C1 segment of cervical spinal cord (tissue), 14 donors: ENCODE measurements around the gene MAT1A.
"Not testable (repeated sequence)": the region's sequence is repeated elsewhere in the genome, so short reads cannot be mapped to it uniquely, and the experiment has no call there.

Experiments
- DNase-seq, 14 donors: peaks; one replicate each; lab custom pipeline; 2025; lab: John Stamatoyannopoulos, UW

MAT1A gene

DNA sequence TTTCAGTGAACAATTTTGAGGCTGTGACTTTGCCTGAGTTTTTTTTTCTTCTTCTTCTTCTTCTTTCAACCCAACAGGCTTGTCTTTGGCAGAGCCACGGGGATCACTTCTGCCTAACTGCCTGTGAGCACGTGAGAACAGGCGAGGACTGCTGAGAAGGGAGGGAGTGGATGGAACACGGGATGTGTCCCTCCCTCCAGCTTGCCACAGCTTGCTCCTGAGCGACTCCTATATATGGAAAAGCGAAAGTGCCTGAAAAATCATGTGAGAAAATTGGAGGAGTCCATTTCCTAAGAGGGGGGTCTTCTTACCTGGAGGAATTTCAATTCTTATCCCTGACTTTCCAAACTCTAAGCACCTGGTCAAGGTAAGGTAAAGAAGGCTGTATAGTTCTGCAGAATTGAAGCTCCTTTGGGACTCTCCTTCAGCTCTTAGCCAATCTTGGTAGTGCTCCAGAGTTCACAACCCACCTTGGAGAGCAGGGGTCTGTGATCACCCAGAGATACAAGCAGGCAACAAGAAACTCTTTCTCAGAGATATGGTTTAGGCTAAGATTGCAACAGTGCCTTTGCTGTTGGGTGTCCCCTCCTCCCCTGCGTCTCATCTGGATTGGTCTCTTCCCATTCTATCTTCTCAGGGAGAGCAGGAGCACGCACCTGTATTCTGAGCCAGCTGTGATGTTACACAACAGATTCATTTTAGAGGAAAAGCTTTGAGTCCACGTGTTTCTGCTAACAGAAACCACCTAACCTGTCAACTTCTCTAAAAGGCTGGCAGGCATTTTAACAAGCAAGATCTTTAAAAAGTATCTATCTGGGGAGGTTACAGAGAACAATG is at the start of gene MAT1A:
TSS of gene MAT1A (minus strand) at position 208 of the 837 bp plus-strand sequence. CDS start 235 bp downstream, outside the sequence.
- DNase-seq, result no peak

DNA sequence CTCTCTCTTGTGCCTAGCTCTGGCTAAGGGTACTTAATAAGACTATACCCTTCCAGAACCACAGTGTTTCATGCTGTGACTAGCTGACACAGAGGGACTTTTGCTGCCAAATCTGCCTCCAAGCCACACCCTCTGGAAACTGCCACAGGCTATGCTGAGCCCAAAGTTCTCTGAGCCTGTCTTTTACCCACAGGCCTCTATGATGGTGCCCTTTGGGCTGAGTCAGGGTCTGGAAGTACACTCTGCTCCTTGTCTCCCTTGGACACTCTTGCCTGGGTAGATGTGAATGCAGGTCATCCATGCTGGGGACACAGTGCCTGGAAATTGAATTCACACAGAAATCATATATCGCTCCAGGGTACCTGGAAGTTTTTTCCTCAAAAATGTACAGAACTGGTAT is 44.5 kb upstream of the MAT1A start:
- DNase-seq, result no peak

DNA sequence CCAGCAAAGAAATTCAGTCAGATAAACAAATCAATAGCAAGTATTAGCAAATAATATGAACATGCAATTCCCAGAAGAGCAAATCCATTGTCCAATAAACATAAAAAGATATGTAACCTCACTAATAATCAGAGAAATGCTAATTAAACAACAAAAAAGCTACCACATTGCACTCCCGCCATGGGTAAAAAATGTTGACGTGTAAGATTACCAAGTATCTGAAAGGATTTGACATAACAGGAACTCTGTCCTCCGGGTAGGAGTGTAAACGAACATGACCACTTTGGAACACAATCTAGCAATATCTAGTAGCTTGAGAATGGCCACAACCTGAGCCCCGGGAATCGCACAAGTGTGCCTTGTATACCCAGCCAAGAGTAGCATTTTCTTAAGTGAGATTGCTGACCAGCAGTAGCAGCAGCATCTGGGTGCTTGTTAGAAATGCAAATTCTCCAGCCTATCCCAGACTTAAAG is 35.5 kb upstream of the MAT1A start:
- DNase-seq, result no peak

DNA sequence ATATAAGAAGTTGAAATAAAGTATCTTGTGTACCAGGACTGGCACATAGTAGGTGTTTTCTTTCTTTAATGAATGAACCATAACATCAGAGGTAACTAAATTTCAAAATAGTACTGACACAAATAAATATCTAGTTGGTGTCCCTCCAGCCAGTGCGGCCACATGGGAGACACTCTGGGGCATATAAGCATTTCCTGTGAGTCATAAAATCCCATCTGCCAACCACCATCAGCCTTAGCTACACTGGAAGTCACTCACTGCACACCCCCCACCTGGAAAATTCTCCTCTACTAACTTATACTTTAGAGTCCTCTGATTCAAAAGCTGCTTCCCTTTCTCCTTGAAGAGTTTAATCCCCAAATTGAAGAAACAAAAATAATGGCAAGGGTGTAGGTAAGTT is 34.6 kb upstream of the MAT1A start:
- no peak for DNase-seq

DNA sequence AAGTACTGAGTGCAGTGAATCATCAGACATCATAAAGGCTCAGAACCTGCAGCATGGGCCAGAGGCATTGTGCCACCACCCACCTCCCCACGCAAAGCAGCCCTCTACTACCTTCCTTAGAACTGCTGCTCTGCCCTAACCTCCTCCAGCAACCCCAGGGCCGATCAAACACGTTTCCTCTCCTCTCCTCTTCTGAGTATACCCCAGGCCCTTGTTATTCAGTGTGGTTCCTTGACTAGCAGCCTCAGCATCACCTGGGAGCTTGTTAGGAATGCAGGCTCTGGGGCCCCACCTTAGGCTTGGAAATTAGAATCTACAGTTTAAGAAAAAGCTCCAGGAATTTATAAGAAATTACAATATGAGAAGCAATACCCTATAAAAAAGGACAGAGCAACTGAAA is 33.9 kb upstream of the MAT1A start:
- DNase-seq, result no peak

DNA sequence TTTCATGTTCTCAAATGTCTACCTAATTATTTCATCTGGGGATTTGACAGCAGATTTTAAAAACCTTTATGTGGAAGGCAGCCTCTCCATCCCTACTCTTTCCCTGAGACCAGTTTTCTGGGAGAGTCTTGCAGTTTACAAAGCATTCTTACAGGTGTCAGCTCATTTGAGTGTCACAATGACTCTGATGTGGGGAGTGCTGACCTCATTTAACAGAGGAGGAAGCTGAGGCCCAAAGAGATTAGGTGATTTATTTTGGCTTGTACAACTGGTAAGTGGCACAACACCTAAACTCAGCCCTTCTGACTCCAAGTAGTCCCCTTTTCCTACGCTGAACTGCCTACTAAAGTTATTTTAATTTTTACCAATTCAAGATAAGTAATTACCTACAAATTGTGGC is 33.3 kb upstream of the MAT1A start:
- DNase-seq, result no peak

DNA sequence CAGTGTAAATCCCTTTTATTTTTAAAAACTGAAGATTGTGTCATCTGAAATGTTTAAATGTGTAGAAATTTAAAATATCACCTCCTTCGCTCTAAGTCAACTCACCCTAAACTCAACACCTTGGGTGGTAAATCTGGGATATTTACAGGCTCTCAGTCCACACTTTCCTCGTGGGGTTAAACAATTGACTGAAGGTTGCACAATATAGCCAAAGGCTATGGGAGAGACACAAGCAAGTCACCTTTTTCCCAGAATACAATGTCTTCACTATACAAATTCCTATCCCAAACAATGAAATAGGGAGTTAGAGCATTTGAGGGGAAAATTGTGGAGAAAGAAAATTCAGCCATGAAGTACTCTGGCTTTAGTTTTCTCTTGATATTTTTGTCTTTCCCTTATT is 32.7 kb upstream of the MAT1A start:
- DNase-seq, result no peak

DNA sequence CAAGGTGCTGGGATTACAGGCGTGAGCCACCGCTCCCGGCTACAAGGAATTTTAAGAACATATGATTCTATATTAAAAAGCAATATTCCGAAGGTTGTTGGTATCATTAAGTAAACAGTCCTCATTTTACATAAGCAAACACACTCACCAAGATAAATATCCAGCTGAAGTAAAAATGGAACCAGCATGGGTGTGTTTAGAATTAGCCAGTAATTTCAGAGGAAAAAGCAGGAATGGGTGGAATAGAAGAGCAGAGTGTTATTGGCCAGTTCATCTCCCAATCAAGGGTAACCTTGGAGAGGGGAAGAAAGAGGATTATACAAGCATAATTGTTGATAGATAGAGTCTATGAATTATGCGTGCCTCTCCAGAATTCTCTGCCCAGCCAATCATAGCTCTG is 31.7 kb upstream of the MAT1A start:
- no peak for DNase-seq

DNA sequence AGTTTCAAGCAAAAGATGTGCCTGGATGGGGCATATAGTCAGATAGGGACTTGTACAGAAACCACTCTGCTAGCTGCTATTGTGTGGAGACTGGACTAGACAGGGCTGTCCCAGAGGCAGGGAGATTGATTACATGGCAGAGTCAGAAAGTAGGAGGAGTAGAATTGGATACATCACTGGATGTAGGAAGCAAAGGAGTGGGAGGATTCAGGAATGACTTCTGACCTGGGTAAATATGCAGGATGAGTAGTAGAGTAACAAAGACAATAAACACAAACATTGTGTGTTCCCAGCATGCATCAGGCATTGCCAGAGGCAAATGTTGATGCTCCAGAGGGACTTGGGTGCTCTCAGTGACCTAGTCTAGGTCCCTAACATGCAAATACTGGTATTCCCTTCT is 30.9 kb upstream of the MAT1A start:
- DNase-seq, result no peak

DNA sequence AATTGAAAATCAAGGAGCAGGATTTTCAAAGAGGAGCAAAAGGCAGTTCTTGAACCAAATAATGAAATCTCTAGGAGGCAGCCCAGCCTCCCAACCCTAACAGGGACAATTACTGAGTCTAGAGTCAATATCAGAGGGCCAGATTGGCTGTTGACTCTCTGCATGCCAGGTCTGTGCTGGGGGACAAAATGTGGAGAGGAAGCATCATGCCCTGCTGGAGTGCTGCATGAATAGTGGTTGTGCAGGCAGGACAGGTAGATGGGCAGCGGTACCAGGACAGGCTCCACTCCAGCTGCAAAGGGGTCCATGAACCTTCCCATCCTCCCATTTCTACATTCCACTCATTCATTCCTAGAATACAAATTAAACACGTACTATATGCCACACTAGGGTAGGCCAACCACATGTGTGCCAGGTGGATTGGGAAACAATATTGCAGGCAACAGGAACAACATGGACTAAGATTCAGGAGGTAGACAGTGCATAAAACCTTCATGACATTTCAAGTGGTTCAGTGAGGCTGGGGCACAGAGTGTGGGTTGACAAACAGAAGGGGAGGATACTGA is 30.4 kb upstream of the MAT1A start:
- DNase-seq, result no peak

DNA sequence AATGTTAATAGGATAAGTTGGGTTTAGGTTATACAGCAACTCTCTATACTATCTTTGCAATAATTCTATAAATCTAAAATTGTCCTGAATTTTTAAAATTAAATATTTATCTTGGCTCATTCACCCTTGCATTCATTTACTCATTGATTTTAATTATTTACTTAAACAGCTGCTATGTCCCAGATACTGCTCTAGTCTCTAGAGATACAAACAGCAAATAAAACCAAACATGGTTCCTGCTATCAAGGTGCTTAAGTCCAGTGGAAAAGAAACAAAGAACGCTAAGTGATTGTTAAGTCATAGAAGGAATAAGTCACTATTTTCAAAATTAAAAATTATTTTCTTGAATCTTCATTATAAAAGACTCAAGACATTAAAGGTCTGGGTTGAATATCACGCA is 29.9 kb upstream of the MAT1A start:
- DNase-seq, result no peak

DNA sequence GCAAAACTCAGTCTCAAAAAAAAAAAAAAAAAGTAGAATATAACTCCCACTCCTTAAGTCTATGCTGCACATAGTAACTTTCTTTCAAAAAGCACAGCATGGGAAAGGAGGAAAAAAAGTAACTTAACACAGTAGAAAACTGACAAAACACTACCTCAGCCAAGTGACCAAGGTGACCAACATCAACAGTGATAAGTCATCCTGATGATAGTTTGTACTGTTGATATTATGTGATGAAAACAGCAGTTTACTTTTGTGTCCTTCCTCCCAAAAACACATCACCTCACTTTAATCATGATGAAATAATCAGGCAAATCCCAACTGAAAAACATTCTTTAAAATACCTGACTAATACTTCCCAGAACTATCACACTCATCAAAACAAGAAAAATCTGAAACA is 29.3 kb upstream of the MAT1A start:
- DNase-seq, result no peak

DNA sequence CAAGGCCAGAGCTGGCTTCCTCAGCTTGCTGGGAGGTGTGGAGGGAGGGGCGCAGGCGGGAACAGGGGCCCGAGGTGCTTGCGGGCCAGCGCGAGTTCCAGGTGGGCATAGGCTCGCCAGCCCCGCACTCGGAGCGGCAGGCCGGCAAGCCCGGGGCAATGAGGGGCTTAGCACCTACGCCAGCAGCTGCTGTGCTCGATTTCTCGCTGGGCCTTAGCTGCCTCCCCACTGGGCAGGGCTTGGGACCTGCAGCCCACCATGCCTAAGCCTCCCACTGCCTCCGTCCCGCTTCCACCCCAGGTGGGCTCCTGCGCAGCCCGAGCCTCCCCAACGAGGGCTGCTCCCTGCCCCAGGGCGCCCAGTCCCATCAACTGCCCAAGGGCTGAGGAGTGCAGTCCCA is 25.9 kb upstream of the MAT1A start:
- no peak for DNase-seq

DNA sequence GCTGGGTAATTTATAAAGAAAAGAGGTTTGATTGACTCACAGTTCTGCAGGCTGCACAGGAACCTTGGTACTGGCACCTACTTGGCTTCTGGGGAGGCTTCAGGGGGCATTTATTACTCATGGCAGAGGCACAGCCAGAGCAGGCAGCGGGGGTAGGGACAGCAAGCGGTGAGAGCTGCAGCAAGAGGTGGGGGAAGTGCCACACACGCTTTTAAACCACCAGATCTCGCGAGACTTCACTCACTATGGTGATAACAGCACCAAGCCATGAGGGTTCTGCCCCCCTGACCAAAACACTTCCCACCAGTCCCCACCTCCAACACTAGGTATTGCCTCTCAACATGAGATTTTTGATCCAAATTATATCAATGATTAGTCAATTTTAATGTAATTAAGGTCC is 24.1 kb upstream of the MAT1A start:
- DNase-seq, result no peak

DNA sequence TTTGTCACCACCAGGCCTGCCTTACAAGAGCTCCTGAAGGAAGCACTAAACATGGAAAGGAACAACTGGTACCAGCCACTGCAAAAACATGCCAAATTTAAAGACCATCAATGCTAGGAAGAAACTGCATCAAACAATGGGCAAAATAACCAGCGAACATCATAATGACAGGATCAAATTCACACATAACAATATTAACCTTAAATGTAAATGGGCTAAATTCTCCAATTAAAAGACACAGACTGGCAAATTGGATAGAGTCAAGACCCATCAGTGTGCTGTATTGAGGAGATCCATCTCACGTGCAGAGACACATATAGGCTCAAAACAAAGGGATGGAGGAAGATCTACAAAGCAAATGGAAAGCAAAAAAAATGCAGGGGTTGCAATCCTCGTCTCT is 16.5 kb upstream of the MAT1A start:
- not testable (repeated sequence) for DNase-seq

DNA sequence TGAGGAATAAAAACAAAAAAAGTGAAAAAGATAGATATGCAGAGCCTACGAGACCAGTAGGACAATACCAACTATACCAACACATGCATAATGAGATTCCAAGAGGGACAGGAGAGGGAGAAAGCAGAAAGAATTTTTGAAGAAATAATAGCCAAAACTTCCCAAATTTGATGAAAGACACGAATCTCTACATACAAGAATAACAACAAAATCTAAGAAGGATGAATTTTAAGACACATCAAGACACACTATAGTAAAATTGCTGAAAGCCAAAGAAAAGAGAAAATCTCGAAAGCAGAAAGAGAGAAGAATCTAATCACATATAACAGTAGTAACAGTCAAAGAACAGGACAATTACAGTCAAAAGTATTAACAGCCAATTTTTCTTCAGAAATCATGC is 7.5 kb upstream of the MAT1A start:
- DNase-seq, result no peak

DNA sequence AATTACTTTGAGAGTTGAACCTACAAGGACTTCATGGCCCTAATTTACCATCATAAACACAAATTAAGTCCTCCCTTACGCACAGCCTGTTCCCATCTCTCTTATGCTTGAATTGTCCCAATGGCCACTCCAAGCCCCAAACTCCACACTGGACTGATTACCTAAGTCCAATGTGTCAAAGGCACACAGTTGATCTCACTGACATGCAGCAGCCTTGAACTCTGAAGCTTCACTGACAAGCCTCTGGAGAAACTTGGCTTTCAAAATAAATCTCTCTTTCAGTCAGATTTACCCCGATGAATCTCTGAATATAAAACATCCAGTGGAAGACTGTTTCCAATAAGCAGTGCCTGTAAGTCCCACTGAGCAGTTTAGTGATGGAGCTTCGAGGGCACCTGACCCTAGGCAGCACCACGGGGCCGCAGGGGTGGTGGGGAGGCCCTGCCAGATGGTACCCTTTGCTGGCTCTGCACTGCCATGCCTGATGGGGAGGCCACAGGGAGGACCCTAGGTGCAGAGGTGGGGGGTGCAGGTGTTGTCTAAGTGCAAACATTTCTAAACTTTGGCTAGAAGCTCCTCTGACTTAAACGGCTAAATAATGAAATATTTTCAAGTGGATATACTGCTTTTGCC is 3.3 kb upstream of the MAT1A start:
- DNase-seq, result no peak

DNA sequence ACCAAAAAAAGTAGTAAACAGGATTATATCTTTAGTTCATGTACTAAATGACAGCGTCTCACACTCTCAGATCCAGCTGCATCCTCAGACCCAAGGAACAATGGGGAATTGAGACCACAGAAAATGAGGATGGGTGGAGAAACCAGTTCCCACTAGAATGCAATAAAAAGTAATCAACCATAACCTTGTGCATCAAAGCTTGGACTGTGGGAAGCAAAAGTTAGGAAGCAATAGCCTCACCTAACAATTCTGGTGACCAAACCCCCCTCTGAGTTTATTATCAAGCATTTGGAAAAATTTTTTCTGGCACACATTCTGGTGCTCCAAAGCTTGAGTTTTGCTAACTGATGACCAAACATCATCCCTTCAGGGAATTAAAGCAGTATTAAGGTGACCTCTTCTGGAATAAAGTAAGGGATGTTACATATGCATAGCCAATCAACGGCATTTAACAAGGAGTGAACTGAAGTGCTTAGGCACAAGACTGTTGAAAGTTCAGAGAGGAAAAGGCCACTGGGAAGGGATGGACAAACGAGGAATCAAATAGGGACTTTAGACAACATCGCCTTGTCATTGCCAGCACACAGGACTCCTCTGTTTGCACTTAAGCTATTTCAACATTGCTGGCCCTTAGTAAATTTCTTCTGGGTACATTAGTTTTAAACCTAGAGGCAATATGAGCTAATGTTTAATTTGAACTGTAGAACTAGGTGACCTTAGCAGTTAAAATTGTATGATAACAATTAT is 1.2 kb upstream of the MAT1A start:
- no peak for DNase-seq

DNA sequence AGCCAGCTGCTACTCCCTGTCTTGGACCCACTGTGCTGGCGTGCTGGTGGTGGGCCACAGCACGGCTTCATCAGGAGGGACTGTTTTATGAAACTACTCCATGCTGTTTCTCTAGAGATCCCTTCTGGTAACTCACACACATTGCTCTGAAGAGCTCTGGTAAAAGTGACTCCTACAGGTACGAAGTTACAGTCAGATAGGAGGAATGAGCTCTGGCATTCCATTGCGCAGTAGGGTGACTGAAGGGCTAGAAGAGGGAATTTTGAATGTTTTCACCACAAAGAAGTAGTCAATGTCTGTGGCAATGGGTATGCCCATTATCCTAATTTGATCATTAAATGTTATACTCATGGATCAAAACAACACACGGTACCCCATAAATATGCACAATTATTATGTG is 609 bp downstream of the MAT1A start:
- DNase-seq, result no peak

DNA sequence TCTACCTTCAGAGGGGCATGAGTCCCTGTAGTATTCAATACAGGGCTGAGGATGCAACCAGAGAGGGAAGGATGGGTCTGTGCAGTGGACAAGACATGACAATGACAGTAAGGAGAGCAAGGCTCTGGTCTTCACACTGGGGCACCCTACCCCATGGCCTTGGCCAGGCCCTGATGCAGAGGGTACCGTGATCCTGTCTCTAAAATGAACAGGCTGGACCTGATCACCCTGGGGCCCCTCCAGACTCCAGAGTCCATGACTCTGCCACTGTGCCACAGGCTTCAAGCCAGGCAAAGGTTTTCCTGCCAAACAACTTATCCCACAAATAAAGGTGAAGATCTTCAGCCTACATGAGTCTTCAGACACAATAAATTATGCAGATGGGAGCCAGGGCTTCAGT is 4.9 kb downstream of the MAT1A start:
- DNase-seq, result no peak

DNA sequence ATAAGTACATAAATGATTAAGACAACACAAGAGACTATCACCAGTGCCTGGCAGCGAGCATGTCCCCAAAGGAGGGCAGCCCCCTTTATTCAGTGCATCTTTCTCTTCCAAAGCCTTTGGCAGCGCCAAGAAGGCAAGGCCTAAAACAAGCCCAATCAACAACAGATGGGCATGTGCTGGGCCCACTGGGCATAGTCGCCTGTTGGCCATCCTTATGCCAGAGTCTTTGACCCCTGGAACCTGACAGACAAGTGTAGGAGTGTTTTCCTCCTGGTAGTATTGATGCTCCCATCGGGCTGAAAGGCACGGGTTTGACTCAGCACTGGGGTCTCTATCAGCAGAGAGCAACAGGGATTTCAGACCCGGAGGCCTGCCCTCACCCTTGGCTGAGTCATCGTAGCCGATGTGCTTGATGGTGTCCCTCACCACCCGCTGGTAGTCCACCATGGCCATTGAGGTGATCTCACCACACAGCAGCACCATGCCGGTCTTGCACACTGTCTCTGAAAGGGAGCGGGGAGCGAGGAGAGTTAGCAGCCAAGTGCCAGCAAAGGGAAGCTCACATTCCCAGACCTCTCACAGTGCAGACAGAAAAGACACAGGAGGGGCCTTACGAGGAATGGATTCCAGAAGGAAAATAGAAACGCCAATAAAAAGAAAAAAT is 5.8 kb downstream of the MAT1A start:
- DNase-seq, result no peak

DNA sequence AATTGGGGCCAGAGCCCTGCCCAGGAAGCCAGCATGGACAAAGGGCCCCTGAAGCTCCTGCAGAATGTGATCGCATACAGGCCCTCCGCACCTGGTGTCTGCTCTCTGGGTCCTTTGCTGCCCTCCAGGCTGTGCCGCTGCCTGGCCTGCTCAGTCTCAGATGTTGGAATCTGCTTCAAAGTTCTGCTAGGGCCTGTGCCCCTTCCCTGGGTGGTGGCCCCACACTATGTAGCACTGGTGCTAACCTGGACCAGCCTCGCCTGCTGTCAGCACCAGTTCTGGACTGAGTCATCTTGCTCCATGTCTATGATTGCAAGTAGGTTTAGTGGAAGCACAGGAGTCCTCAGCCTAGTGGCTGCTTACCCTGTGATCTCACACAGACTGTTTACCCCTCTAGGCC is 6.3 kb downstream of the MAT1A start:
- no peak for DNase-seq
